ENCODE measurements around the gene CGB3.

CGB3 gene

GRCh38 chr19:49016067-49016839, 7.9 kb downstream of the CGB3 start:
- DNase-seq (ENCODE audit: low spot score): no peak

DNA sequence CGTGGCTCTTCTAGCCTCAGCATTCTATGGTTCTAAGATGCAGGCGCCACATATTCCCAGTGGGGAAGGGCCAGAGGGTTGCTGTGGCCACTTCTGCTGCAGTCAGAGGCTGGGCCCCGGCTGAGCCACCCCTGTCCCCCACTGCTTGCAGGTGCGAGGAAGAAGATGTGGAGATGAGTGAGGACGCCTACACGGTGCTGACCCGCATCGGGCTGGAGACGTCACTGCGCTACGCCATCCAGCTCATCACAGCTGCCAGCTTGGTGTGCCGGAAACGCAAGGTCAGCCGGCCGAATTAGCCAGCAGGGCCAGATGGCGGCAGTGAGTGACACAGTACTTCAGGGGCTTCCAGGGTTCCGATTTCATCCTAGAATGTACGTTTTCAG, 9.3 kb downstream of the CGB3 start:
- no peak for DNase-seq (ENCODE audit: low spot score)

- no peak for DNase-seq (ENCODE audit: low spot score)
These were observed 9.8 kb downstream of the CGB3 start for GRCh38 chr19:49014123-49014869.

DNA sequence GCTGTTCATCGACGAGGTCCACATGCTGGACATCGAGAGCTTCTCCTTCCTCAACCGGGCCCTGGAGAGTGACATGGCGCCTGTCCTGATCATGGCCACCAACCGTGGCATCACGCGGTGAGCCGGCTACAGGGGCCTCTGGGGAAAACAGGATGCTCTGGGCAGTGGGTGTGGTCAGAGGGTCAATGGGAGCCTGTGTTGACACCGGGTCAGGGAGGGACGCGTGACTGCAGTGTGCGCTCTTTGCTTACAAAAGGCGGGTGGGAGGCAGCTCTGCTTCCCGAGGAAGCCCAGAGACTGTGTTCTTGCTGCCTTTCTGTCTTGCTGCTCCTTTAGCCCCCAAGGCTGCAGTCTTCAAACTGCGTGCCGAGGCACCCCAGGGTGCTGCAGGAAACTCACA, 12.9 kb downstream of the CGB3 start:
- no peak for DNase-seq (ENCODE audit: low spot score)

GRCh38 chr19:49010453-49010852, 13.7 kb downstream of the CGB3 start:
- DNase-seq (ENCODE audit: low spot score): no peak

- DNase-seq (ENCODE audit: low spot score): no peak
These were observed 14.3 kb downstream of the CGB3 start for GRCh38 chr19:49009828-49010227.

GRCh38 chr19:49006905-49007304, 17.2 kb downstream of the CGB3 start:
- DNase-seq (ENCODE audit: low spot score): no peak

DNA sequence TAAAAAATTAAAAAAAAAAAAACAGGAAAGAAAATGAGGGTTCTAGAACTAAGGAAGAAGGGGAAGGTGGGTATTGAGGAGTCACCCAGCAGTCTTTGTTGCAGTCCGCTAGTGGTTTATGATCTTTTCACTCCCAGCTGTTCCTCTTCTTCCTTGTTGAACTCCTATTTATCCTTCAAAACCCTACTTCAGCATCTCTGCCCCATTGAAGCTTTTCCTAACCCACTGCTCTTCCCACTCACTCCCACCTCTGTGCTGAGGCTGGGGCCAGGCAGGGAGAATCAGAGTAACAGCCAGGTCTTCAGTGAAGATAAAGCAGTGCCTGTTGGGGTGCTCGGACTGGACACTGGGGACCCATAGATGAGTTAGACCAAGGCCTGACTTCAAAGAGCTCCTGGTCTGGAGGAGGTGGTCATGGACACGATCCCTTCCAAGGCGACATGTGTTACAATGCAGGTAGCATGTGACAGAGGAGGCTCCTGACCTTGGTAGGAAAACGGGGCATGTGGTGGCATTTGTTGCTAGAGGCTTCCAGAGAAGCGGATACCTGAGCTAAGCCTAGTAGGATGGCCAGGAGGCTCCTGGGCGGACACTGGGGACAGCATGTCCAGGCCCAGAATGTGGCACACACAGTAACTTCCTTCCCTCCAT, 19.0 kb downstream of the CGB3 start:
- DNase-seq (ENCODE audit: low spot score): no peak

DNA sequence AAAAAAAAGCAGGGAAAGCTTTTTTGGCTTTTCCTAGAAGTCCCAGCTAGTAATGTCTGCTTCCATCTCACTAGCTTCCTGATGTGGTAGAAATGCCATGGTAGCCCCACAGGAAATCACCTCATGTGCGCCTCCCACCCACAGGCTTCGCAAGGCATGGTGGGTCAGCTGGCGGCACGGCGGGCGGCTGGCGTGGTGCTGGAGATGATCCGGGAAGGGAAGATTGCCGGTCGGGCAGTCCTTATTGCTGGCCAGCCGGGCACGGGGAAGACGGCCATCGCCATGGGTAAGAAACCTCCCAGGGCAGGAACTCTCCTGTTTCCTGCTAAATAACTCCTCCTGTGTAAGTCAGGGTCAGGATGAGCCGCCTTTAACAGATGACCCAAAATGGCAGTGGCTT, 20.0 kb downstream of the CGB3 start:
- no peak for DNase-seq (ENCODE audit: low spot score)

- DNase-seq (ENCODE audit: low spot score): peak; percentile 55
These were observed 24.4 kb downstream of the CGB3 start for GRCh38 chr19:48999481-49000325.

GRCh38 chr19:48997972-48998371, 26.2 kb downstream of the CGB3 start:
- DNase-seq (ENCODE audit: low spot score): no peak

DNA sequence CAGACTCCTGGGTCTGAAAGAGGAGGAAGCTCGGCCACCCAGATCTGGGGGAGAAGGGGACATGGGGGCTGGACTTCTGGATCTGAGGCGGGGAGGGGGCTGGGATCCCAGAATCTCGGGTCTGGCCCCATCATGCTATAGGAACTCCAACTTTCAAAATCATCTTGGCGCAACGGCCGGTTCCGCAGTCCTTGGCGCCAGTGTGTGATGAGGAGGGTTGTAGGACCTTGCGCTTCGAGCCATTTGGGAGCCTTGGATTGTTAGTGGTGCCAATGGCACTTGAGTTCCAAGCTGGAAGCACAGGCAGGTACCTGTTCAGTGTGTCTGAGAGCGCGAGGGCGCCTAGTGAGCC, 30.1 kb downstream of the CGB3 start:
- DNase-seq (ENCODE audit: low spot score): no peak

- peak; percentile 100 for DNase-seq (ENCODE audit: low spot score)
These were observed 30.7 kb downstream of the CGB3 start, which contains the start of the genes GYS1 and RUVBL2 for GRCh38 chr19:48993175-48994034. Gene GYS1, minus strand, starts transcription at chr19:48993309. Its CDS starts 197 bp downstream, at chr19:48993112. Gene RUVBL2, plus strand, starts transcription at chr19:48993887. Its CDS starts 25 bp downstream, at chr19:48993912.

GRCh38 chr19:48992581-48993174, 31.5 kb downstream of the CGB3 start:
- peak; percentile 29 for DNase-seq (ENCODE audit: low spot score)

GRCh38 chr19:48991873-48992580, 32.1 kb downstream of the CGB3 start:
- peak; percentile 56 for DNase-seq (ENCODE audit: low spot score)

GRCh38 chr19:48991011-48991609, 33.0 kb downstream of the CGB3 start:
- no peak for DNase-seq (ENCODE audit: low spot score)

DNA sequence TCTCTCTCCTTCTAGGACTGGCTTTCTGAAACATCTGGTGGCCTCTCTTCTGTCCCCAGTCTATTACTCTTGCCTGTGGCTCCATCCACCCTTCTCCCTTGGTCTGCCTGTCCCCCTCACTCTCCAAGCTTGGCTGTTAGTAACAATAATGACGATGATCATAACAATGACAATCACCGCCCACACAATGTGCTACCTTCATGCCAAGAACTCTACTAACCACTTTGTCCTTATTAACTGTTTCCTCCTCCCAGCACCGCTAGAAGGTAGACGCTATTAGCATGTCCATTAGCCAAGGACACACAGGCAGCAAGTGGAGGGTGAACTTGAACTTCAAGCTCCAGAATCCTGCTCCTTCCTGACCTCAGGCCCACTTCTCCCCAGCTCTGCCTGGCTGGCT, 33.7 kb downstream of the CGB3 start:
- DNase-seq (ENCODE audit: low spot score): no peak

DNA sequence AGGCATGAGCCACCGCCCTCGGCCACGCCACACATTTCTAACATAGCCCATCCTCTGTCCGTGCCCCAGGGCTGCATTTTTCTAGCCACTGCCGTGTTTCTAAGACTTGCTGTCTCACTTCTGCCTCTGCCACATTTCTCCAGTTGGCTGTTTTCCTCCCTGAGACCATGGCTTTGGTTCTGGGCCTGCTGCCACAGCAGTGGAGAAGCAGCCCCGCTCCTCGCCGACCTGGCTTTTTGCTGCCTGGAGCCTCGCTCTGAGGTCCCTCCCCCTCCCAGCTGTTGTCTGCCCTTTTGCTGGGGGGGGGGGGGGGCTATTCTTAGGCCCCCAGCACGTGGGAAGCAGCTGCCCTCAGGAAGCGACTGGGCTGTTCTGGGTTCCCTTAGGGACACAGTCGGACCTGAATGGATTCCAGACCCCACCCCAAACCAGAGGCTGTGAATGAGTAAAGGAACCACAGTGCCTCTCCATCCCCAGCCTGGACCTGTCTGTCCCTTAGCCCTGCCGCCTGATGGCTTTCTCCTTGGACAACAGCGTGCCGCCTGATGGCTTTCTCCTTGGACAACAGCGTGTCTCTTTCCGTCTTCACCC, 34.3 kb downstream of the CGB3 start:
- peak; percentile 54 for DNase-seq (ENCODE audit: low spot score)

- no peak for DNase-seq (ENCODE audit: low spot score)
These were observed 35.3 kb downstream of the CGB3 start for GRCh38 chr19:48988860-48989259.
